Lower lobe of right lung (tissue), 2 donors: ENCODE data around the gene POLR2M. TPM values are rescaled to one million over a fixed set of nuclear protein-coding genes. Genes with fewer than 3 reads are reported as not detected.

Experiments
- ATAC-seq, 2 donors: fragments of 200-7000 bp; cut with Tn5 transposase; one replicate each; pipeline ENCODE4 v1.9.1; 2020 to 2022; ENCODE audit warnings: mild to moderate bottlenecking in 2 of 2, moderate library complexity in 2 of 2
- DNase-seq: peaks from one replicate; pipeline ENCODE4 v3.0.0-alpha.2; 2020
- H3K27ac ChIP-seq: fragments of 200-600 bp; one replicate; pipeline ENCODE4 v1.8.0; 2022
- H3K27me3 ChIP-seq: fragments of 200-600 bp; one replicate; pipeline ENCODE4 v1.8.0; 2022; ENCODE audit warnings: low read depth
- H3K36me3 ChIP-seq: fragments of 200-600 bp; one replicate; pipeline ENCODE4 v1.8.0; 2022; ENCODE audit warnings: mild to moderate bottlenecking
- H3K4me1 ChIP-seq: fragments of 200-600 bp; one replicate; pipeline ENCODE4 v1.8.0; 2022
- H3K4me3 ChIP-seq: fragments of 200-600 bp; one replicate; pipeline ENCODE4 v1.8.0; 2022; ENCODE audit warnings: mild to moderate bottlenecking
- H3K9me3 ChIP-seq: fragments of 200-600 bp; one replicate; pipeline ENCODE4 v1.8.0; 2022
- CTCF ChIP-seq: fragments of 200-600 bp; IDR thresholded peaks from one replicate; pipeline ENCODE4 v1.8.0; 2022; ENCODE audit warnings: antibody characterized with exemption, mild to moderate bottlenecking
- intact Hi-C: fragments of 100-400 bp; cut with DNase I; formaldehyde crosslinking; loops from one replicate; pipeline ENCODE4 v1.11.0; 2022
- total RNA-seq: library from RNA; stranded (reverse); fragmentation: NEBNext Ultra II Directional; extraction: Animal tissue kit (Norgen Biotek cat#: 25700); gene quantifications from one replicate; pipeline ENCODE4 v1.2.1, GENCODE V29; 2021
- donor health status: DM: no; HTN: yes; CAD: no; lungs with severe emphysema.

The POLR2M gene
- total RNA-seq, 1 donor from 2014 or later, result 58.3 TPM

GRCh38 chr15:57718309-57718708, 11.8 kb downstream of the POLR2M start:
- DNase-seq, result no peak
- Histone ChIP-seq H3K9me3 (no peaks in the 10 kb centered on the region), H3K4me3 (no peak overlapping the region), H3K36me3 (peaks cover 46% of the 10 kb centered on the region), H3K4me1 (no peaks in the 10 kb centered on the region), H3K27me3 (no peaks in the 10 kb centered on the region), H3K27ac (no peak overlapping the region)
- intact Hi-C loops, result no loop called here
- no peak for ATAC-seq
- TF ChIP-seq CTCF, result no peak

GRCh38 chr15:57720867-57721266, 14.4 kb downstream of the POLR2M start:
- Histone ChIP-seq H3K9me3 (no peaks in the 10 kb centered on the region), H3K27me3 (no peaks in the 10 kb centered on the region), H3K27ac (no peak overlapping the region), H3K36me3 (peaks cover 20% of the 10 kb centered on the region), H3K4me3 (no peak overlapping the region), H3K4me1 (no peaks in the 10 kb centered on the region)
- ATAC-seq (no peak), DNase-seq (no peak)
- intact Hi-C loops, result no loop called here
- no peak for TF ChIP-seq CTCF

- Histone ChIP-seq H3K27me3 (no peaks in the 10 kb centered on the region), H3K36me3 (no peaks in the 10 kb centered on the region), H3K4me3 (no peak overlapping the region), H3K27ac (no peak overlapping the region), H3K4me1 (no peaks in the 10 kb centered on the region), H3K9me3 (no peaks in the 10 kb centered on the region)
- intact Hi-C loops, result no loop called here
- TF ChIP-seq CTCF, result no peak
- DNase-seq (no peak), ATAC-seq (no peak)
Measured at GRCh38 chr15:57726411-57726810, 19.9 kb downstream of the POLR2M start.

GRCh38 chr15:57727031-57727430, 20.5 kb downstream of the POLR2M start:
- Histone ChIP-seq H3K27ac (no peak overlapping the region), H3K27me3 (no peaks in the 10 kb centered on the region), H3K4me1 (no peaks in the 10 kb centered on the region), H3K9me3 (no peaks in the 10 kb centered on the region), H3K4me3 (no peak overlapping the region), H3K36me3 (no peaks in the 10 kb centered on the region)
- intact Hi-C loops, result no loop called here
- DNase-seq (no peak), ATAC-seq (no peak)
- TF ChIP-seq CTCF, result no peak

- Histone ChIP-seq H3K27me3 (no peaks in the 10 kb centered on the region), H3K27ac (no peak overlapping the region), H3K9me3 (no peaks in the 10 kb centered on the region), H3K4me3 (no peak overlapping the region), H3K4me1 (peaks cover 6% of the 10 kb centered on the region), H3K36me3 (no peaks in the 10 kb centered on the region)
- no peak for ATAC-seq
- no peak for DNase-seq
- intact Hi-C loops, result no loop called here
- no peak for TF ChIP-seq CTCF
Measured at GRCh38 chr15:57728436-57728835, 21.9 kb downstream of the POLR2M start.

- H3K4me1 ChIP-seq, result peaks cover 6% of the 10 kb centered on the region
- no peak for TF ChIP-seq CTCF
- no peak overlapping the region for H3K27ac ChIP-seq
- H3K36me3 ChIP-seq, result no peaks in the 10 kb centered on the region
- ATAC-seq, result no peak
- H3K27me3 ChIP-seq, result no peaks in the 10 kb centered on the region
- intact Hi-C loops, result no loop called here
- no peaks in the 10 kb centered on the region for H3K9me3 ChIP-seq
- DNase-seq, result no peak
- H3K4me3 ChIP-seq, result no peak overlapping the region
Measured at GRCh38 chr15:57730876-57731275, 24.4 kb downstream of the POLR2M start.
